Vagina (tissue), 2 donors: Measurements from ENCODE around the gene TRIM44. TPM values are rescaled to one million over a fixed set of nuclear protein-coding genes. Genes with fewer than 3 reads are reported as not detected.

ENCODE experiments used
- DNase-seq, 2 donors: peaks; one replicate each; pipeline ENCODE4 v3.0.0-alpha.2; 2017; ENCODE audit errors: extremely low spot score in 2 of 2
- H3K27ac ChIP-seq: fragments of 200-600 bp; sonication (generic); one replicate; pipeline ENCODE4 v1.5.1; 2019
- H3K27me3 ChIP-seq: fragments of 200-600 bp; sonication (generic); one replicate; pipeline ENCODE4 v1.5.1; 2019
- H3K36me3 ChIP-seq, 2 donors: fragments of 200-600 bp; sonication (generic); one replicate each; pipeline ENCODE4 v1.5.1; 2017 to 2019
- H3K4me1 ChIP-seq: fragments of 200-600 bp; sonication (generic); one replicate; pipeline ENCODE4 v1.5.1; 2019
- H3K4me3 ChIP-seq, 2 donors: fragments of 200-600 bp; sonication (generic); 1 replicate in 1 of 2; 2 replicates in 1 of 2; pipeline ENCODE4 v1.5.1; 2016 to 2019
- H3K9me3 ChIP-seq: fragments of 200-600 bp; sonication (generic); one replicate; pipeline ENCODE4 v1.5.1; 2019
- POLR2A ChIP-seq, 2 donors: fragments of 450-650 bp; IDR thresholded peaks; one replicate each; pipeline ENCODE4 v1.6.1; 2017; ENCODE audit warnings: antibody characterized with exemption in 2 of 2, mild to moderate bottlenecking in 2 of 2, moderate library complexity in 2 of 2
- POLR2AphosphoS5 ChIP-seq, 2 donors: sonication (generic); formaldehyde crosslinking; IDR thresholded peaks; one replicate each; pipeline ENCODE4 v1.9.0; 2017; ENCODE audit warnings: antibody characterized with exemption in 2 of 2, mild to moderate bottlenecking in 2 of 2, low read depth in 1 of 2; ENCODE audit not compliant: insufficient read depth in 1 of 2
- intact Hi-C: fragments of 100-400 bp; cut with DNase I; formaldehyde crosslinking; loops from one replicate; pipeline ENCODE4 v1.15.1; 2023
- total RNA-seq: library from RNA; depleted of rRNA; stranded (reverse); fragments of >200 nt; gene quantifications from one replicate; pipeline ENCODE4 v1.2.3, GENCODE V29; 2016
- TF ChIP-seq, protein P1 (sequence below), 3 experiments: fragments of 450-650 bp in 2 of 3; fragments of 200-600 bp in 1 of 3; sonication (generic) in 1 of 3; IDR thresholded peaks; one replicate each; pipeline ENCODE4 v1.5.1; 2017 to 2019; ENCODE audit warnings: antibody characterized with exemption in 3 of 3, mild to moderate bottlenecking in 2 of 3, moderate library complexity in 2 of 3

Gene TRIM44
- total RNA-seq, 1 donor from 2014 or later, result 27.7 TPM

DNA sequence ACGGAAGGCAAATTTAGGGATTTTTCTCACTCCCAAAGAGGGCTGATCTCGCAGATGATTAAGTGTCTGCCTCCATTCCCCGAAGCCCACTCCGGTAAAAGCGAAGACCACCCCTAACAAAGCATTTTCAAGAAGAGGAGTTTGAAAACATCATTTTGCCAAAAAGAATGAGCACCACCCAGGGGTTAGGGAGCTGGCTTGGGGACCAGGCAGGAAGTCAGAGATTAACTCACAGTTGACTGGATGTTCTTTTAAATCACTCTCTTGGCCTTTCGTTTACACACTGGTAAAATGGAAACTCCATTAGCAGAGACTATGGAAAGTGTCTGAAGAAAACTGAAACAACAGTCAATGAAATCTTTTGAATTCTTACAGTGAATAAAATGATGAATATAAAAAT is 7.9 kb upstream of the TRIM44 start:
- Histone ChIP-seq H3K27ac (no peak overlapping the region), H3K4me3 (no peak overlapping the region), H3K27me3 (no peaks in the 10 kb centered on the region), H3K9me3 (no peaks in the 10 kb centered on the region), H3K36me3 (no peaks in the 10 kb centered on the region), H3K4me1 (no peaks in the 10 kb centered on the region)
- DNase-seq, result no peak
- TF ChIP-seq POLR2AphosphoS5 (IDR thresholded peaks at IDR 0.05; ENCODE audit: insufficient read depth in 1 of 2, low read depth in 1 of 2), result no peak
- TF ChIP-seq, protein P1, sequence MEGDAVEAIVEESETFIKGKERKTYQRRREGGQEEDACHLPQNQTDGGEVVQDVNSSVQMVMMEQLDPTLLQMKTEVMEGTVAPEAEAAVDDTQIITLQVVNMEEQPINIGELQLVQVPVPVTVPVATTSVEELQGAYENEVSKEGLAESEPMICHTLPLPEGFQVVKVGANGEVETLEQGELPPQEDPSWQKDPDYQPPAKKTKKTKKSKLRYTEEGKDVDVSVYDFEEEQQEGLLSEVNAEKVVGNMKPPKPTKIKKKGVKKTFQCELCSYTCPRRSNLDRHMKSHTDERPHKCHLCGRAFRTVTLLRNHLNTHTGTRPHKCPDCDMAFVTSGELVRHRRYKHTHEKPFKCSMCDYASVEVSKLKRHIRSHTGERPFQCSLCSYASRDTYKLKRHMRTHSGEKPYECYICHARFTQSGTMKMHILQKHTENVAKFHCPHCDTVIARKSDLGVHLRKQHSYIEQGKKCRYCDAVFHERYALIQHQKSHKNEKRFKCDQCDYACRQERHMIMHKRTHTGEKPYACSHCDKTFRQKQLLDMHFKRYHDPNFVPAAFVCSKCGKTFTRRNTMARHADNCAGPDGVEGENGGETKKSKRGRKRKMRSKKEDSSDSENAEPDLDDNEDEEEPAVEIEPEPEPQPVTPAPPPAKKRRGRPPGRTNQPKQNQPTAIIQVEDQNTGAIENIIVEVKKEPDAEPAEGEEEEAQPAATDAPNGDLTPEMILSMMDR (IDR thresholded peaks at IDR 0.05), result no peak
- TF ChIP-seq POLR2A (IDR thresholded peaks at IDR 0.05), result no peak
- intact Hi-C loops, result no loop called here

DNA sequence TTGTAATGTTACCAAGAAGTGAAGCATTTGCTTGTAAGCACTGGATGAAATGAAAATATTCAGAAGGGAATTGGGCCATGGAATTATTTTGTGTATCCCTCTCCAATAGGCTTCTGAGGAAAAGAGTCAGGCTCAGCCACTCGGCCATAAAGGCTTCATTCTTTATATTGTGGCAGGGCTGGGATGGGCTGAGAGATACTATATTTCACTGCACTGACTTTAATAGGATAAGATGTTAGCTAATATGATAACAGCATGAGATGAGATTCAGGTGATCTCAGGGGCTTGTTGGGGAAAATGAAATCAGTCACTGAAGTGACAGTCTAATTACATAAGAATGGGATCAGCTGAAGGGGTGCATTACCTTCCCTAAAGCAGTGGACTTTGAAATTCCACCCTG is 7.3 kb upstream of the TRIM44 start:
- no peak for TF ChIP-seq POLR2AphosphoS5 (IDR thresholded peaks at IDR 0.05; ENCODE audit: insufficient read depth in 1 of 2, low read depth in 1 of 2)
- Histone ChIP-seq H3K9me3 (no peaks in the 10 kb centered on the region), H3K27me3 (no peaks in the 10 kb centered on the region), H3K4me1 (no peaks in the 10 kb centered on the region), H3K4me3 (no peak overlapping the region), H3K27ac (no peak overlapping the region), H3K36me3 (no peaks in the 10 kb centered on the region)
- intact Hi-C loops, result no loop called here
- no peak for DNase-seq

DNA sequence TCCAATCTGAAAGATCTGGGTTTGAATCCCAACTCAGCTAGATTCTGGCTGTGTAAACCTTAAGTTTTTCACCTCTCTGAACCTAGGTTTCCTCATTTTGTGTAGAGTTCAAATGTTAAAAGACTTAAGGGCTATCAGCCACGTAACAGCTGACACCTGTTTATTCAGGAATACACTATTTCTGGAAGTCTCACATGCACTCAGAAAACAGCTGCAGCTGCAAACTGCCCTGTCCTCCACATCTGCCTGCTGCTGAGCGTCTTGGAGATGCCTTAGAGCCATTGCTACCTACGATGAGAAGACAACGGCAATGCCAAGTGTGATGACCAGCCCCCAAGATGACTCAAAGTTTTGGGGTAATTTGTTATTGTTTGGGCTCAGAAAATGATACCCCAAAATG is 6.7 kb upstream of the TRIM44 start:
- DNase-seq, result no peak
- Histone ChIP-seq H3K27me3 (no peaks in the 10 kb centered on the region), H3K9me3 (no peaks in the 10 kb centered on the region), H3K4me3 (no peak overlapping the region), H3K36me3 (no peaks in the 10 kb centered on the region), H3K27ac (no peak overlapping the region), H3K4me1 (no peaks in the 10 kb centered on the region)
- intact Hi-C loops, result no loop called here
- TF ChIP-seq, protein P1 (IDR thresholded peaks at IDR 0.05), result no peak
- no peak for TF ChIP-seq POLR2AphosphoS5 (IDR thresholded peaks at IDR 0.05; ENCODE audit: insufficient read depth in 1 of 2, low read depth in 1 of 2)
- TF ChIP-seq POLR2A (IDR thresholded peaks at IDR 0.05), result no peak

DNA sequence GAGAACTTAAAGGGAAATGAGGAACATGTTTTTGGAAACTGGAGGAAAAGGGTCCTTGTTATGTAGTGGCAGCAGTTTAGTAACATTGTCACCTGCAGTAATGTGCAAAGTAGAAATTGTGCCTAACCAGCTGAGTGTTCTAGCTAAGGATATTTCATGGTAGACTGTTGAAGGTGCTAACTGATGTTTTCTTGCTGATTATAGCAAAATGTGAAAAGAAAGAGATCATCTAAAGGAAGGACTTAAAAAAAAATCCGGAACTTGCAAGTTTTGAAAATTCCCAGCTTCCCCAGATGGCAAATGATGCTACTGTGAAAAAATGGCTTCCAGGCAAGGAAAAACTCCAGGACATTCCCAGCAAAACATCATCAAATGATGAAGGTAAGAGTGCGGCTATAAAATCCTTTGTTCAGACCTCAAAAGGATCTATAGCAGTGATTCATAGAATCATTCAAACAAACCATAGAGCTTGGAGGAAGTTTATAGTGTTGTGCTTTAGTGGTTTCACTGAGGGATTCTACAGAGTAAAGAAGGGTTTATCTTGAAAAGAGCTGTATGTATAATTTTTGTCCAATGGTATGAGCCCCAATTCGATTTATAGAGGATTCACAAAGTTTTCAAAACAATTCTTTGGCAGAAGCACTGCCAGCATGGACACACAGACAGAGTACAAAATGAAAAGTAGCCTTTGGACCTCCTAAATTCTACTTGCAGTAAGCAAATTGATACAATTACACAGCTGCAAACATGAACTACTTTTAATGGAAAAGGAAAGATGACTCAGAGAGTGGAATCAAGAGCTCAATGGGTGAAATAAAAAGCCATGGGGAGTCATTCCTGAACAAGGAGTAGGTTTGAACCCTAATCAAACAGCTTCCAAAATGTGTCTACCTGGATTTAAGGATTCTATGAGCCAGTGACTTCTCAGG is 4.3 kb upstream of the TRIM44 start:
- Histone ChIP-seq H3K27me3 (no peaks in the 10 kb centered on the region), H3K36me3 (no peaks in the 10 kb centered on the region), H3K4me1 (peaks cover 12% of the 10 kb centered on the region), H3K27ac (no peak overlapping the region), H3K9me3 (no peaks in the 10 kb centered on the region), H3K4me3 (no peak overlapping the region)
- DNase-seq, result no peak
- intact Hi-C loops, result no loop called here
- TF ChIP-seq POLR2A (IDR thresholded peaks at IDR 0.05), result no peak
- no peak for TF ChIP-seq POLR2AphosphoS5 (IDR thresholded peaks at IDR 0.05; ENCODE audit: insufficient read depth in 1 of 2, low read depth in 1 of 2)
- TF ChIP-seq, protein P1 (IDR thresholded peaks at IDR 0.05), result no peak

DNA sequence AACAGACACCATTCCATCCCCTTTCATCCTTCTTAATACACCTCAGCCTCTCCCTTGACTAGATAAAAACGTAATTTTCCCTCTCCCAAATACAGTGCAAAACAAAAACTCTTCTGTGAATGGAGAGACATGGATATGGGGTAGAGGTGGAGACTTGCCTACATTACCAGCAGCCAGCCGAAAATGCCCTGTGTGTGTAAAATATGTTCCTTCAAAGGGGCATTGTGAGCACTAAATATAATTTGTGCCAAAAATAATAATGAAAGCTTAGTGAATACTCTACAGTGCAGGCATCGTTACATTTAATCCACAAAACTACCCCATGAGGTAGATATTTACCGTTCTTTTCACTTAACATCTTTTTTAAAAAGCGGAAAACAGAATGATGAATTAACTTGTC is 1.0 kb upstream of the TRIM44 start:
- Histone ChIP-seq H3K27me3 (no peaks in the 10 kb centered on the region), H3K36me3 (no peaks in the 10 kb centered on the region), H3K27ac (peak overlapping the region; percentile 88), H3K9me3 (no peaks in the 10 kb centered on the region), H3K4me3 (peak overlapping the region; percentile 77 to 91), H3K4me1 (peaks cover 29% of the 10 kb centered on the region)
- intact Hi-C loops, result no loop called here
- DNase-seq, result no peak
- TF ChIP-seq POLR2A (IDR thresholded peaks at IDR 0.05), result no peak
- TF ChIP-seq, protein P1 (IDR thresholded peaks at IDR 0.05), result no peak
- TF ChIP-seq POLR2AphosphoS5 (IDR thresholded peaks at IDR 0.05; ENCODE audit: insufficient read depth in 1 of 2, low read depth in 1 of 2), result no peak
